Measurements from ENCODE around the gene CREG2.

- no peak for TF ChIP-seq SIN3A (IDR thresholded peaks at IDR 0.05; ENCODE audit: borderline replicate concordance, insufficient read depth, low read length)
- TF ChIP-seq, protein P1, sequence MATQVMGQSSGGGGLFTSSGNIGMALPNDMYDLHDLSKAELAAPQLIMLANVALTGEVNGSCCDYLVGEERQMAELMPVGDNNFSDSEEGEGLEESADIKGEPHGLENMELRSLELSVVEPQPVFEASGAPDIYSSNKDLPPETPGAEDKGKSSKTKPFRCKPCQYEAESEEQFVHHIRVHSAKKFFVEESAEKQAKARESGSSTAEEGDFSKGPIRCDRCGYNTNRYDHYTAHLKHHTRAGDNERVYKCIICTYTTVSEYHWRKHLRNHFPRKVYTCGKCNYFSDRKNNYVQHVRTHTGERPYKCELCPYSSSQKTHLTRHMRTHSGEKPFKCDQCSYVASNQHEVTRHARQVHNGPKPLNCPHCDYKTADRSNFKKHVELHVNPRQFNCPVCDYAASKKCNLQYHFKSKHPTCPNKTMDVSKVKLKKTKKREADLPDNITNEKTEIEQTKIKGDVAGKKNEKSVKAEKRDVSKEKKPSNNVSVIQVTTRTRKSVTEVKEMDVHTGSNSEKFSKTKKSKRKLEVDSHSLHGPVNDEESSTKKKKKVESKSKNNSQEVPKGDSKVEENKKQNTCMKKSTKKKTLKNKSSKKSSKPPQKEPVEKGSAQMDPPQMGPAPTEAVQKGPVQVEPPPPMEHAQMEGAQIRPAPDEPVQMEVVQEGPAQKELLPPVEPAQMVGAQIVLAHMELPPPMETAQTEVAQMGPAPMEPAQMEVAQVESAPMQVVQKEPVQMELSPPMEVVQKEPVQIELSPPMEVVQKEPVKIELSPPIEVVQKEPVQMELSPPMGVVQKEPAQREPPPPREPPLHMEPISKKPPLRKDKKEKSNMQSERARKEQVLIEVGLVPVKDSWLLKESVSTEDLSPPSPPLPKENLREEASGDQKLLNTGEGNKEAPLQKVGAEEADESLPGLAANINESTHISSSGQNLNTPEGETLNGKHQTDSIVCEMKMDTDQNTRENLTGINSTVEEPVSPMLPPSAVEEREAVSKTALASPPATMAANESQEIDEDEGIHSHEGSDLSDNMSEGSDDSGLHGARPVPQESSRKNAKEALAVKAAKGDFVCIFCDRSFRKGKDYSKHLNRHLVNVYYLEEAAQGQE (IDR thresholded peaks at IDR 0.05; ENCODE audit: insufficient read depth in 1 of 2, low read depth in 2 of 2, low read length in 2 of 2) = no peak
- no peak for TF ChIP-seq POLR2AphosphoS5 (IDR thresholded peaks at IDR 0.05; ENCODE audit: low read depth, low read length)
These were observed 30.8 kb downstream of the CREG2 start for GRCh38 chr2:101356521-101356920.
